ENCODE data around the gene SPTAN1. TPM values are rescaled to one million over a fixed set of nuclear protein-coding genes. Genes with fewer than 3 reads are reported as not detected.
"Not testable (repeated sequence)": the region's sequence is repeated elsewhere in the genome, so short reads cannot be mapped to it uniquely, and the experiment has no call there.

The SPTAN1 gene
- 208 and 237 TPM in 2 replicates for total RNA-seq

DNA sequence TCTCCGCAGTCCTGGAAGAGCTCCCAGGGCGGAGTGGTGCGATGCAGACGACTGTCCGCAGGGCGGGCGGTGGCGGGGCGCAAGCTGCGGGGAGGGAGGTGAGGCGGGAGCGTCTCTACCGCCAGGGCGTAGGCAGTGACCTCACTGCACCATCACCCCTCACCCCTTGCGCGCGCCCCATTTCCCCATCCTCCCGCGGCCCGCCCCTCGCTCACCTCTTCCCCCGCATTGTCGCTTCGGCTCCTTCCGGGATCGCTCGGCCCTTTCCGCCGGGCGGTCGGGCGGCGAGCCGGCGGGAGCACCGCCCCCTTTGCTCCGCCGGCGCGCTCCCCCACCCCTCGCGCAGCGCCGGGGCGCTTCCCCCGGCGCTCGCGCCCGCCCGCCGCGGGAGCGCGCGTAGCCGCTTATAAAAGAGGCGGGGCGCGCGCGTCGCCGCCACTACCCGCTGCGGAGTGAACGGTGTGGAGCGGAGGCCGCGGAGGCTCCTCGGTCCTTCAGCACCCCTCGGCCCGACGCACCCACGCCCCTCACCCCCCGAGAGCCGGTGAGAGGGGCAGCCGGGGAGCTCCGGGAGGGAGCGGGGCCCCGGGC is at the start of gene SPTAN1:
TSS of gene SPTAN1 (plus strand) at position 435 of the 591 bp plus-strand sequence. CDS start 14,154 bp downstream, outside the sequence.
- ChIA-PET CTCF (no interaction called here), POLR2A (interaction anchor here (0.5 to 3.1 kb wide), 25 partner anchors 9 to 1128 kb away, joined by 3 to 21 read pairs (median 5); partner anchors contain the start of genes CERCAM, GLE1, GOLGA2 and ODF2)
- peak within 1 kb of the TSS; percentile 90 for H3K4me3 Mint-ChIP-seq
- intact Hi-C loops (cut with micrococcal nuclease) = loop anchor here (1.0 to 10.0 kb wide), 8 partner anchors 47 to 477 kb away; partner anchors contain the start of genes CERCAM, GOLGA2, ODF2 and SET
- no peaks in the 10 kb centered on the region for H3K36me3 Mint-ChIP-seq (ENCODE audit: low read depth)
- DNase-seq = peak; percentile 94
- H3K9me3 Mint-ChIP-seq = no peaks in the 10 kb centered on the region
- no peaks in the 10 kb centered on the region for H3K27me3 Mint-ChIP-seq
- peak within 1 kb of the TSS; percentile 90 for H3K27ac Mint-ChIP-seq
- TF ChIP-seq, protein P1, sequence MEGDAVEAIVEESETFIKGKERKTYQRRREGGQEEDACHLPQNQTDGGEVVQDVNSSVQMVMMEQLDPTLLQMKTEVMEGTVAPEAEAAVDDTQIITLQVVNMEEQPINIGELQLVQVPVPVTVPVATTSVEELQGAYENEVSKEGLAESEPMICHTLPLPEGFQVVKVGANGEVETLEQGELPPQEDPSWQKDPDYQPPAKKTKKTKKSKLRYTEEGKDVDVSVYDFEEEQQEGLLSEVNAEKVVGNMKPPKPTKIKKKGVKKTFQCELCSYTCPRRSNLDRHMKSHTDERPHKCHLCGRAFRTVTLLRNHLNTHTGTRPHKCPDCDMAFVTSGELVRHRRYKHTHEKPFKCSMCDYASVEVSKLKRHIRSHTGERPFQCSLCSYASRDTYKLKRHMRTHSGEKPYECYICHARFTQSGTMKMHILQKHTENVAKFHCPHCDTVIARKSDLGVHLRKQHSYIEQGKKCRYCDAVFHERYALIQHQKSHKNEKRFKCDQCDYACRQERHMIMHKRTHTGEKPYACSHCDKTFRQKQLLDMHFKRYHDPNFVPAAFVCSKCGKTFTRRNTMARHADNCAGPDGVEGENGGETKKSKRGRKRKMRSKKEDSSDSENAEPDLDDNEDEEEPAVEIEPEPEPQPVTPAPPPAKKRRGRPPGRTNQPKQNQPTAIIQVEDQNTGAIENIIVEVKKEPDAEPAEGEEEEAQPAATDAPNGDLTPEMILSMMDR (IDR thresholded peaks at IDR 0.05) = no peak
- ATAC-seq (ENCODE audit: low read depth) = peak; percentile 92
- H3K4me1 Mint-ChIP-seq = peaks cover 22% of the 10 kb centered on the region

DNA sequence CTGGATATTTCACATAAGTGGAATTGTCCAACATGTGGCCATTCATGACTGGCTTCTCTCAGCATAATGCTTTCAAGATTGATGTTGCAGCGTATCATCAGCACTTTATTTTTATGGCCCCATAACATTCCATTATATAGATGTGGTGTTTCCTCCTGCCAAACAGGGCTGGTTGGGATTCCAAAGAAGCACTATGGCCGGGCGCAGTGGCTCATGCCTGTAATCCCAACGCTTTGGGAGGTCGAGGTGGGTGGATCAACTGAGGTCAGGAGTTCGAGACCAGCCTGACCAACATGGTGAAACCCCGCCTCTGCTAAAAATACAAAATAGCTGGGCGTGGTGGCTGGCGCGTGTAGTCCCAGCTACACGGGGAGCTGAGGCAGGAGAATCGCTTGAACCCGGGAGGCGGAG is 49.0 kb upstream of the SPTAN1 start:
- intact Hi-C loops (cut with micrococcal nuclease) = loop anchor here (5.0 kb wide), 1 partner anchor 436 kb away; the partner anchor contains the start of genes NAIF1 and SLC25A25
- H3K27me3 Mint-ChIP-seq; ATAC-seq (ENCODE audit: low read depth); POLR2A ChIA-PET; CTCF ChIA-PET; H3K9me3 Mint-ChIP-seq; DNase-seq; H3K27ac Mint-ChIP-seq: not testable (repeated sequence)
- H3K4me3 Mint-ChIP-seq = peak overlapping the region; percentile 99
- H3K4me1 Mint-ChIP-seq = peaks cover 19% of the 10 kb centered on the region
- H3K36me3 Mint-ChIP-seq (ENCODE audit: low read depth) = peaks cover 38% of the 10 kb centered on the region

DNA sequence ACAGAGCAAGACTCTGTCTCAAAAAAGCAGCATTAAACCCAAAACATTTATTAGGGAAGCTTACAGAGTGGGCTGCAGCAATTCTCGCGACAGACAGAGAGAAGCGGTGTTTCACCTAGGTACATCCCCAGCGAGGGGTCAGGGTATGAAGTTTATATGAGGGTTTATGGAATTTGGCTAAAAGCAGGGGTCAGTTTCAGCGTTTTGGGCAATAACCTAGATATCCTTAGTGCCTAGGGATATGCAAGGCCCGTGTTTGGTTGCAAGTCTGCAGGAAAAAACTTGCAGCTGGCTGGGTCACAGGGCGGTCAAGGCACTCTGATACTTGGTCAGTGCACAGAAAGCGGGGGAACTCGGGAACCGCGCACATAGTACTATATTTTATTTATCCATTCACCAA is 48.5 kb upstream of the SPTAN1 start:
- Mint-ChIP-seq H3K27ac (no peak overlapping the region), H3K27me3 (no peaks in the 10 kb centered on the region), H3K9me3 (no peaks in the 10 kb centered on the region), H3K4me3 (peak overlapping the region; percentile 99), H3K36me3 (ENCODE audit: low read depth) (peaks cover 38% of the 10 kb centered on the region), H3K4me1 (peaks cover 24% of the 10 kb centered on the region)
- ATAC-seq (ENCODE audit: low read depth) (no peak), DNase-seq (no peak)
- CTCF ChIA-PET = no interaction called here
- POLR2A ChIA-PET = no interaction called here
- TF ChIP-seq, protein P1 (IDR thresholded peaks at IDR 0.05) = no peak
- intact Hi-C loops (cut with micrococcal nuclease) = loop anchor here (1.0 to 5.0 kb wide), 7 partner anchors 48 to 437 kb away; partner anchors contain the start of genes COQ4, KYAT1, NAIF1 and ODF2

DNA sequence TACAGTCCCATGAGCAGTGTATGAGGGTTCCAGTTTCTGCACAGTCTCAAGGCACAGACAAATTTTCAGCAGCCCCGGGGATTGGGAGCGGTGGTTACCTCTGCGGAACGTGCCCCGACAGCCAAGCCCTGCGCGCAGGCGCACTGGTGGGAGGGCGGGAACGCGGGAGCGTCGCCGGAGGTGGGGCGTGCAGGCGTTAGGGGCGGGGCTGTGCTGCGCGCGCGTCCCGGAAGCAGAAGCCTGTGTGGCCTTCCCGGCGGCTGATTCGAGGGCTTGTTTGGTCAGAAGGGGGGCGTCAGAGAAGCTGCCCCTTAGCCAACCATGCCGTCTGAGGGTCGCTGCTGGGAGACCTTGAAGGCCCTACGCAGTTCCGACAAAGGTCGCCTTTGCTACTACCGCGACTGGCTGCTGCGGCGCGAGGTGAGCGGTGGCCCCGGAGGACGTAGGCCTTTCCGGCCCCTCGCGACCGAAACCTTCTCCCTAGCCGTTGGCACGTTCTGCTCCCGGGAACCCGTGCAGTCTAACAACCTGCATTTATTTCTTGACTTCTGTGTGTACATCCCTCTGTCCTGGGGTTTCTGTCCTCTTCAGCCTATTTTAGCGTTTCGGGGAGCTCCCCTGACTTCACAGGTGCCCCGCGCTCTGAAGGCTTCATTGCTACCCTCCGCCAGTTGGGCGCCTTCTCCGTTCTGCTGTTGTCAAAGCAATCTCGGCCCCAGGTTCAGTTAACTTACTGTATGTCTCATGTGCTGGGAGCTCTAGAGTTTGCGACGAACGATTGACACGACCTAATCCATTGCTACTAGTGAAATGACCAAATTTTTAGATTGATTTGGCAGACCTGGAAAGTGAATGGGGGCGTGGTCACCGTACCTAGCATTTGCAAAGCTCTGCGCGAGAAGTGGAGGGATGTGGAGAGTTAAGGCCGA is 47.6 kb upstream of the SPTAN1 start, which contains the start of gene GLE1:
TSS of gene GLE1 (plus strand) at position 235 of the 929 bp plus-strand sequence. CDS start at position 322, 87 bp downstream.
- DNase-seq = peak; percentile 99
- ATAC-seq (ENCODE audit: low read depth) = peak; percentile 95
- Mint-ChIP-seq H3K4me3 (peak within 1 kb of the TSS; percentile 99), H3K9me3 (no peaks in the 10 kb centered on the region), H3K36me3 (ENCODE audit: low read depth) (peaks cover 37% of the 10 kb centered on the region), H3K27ac (peak within 1 kb of the TSS; percentile 98), H3K27me3 (no peaks in the 10 kb centered on the region), H3K4me1 (peaks cover 24% of the 10 kb centered on the region)
- intact Hi-C loops (cut with micrococcal nuclease) = loop anchor here (1.0 to 5.0 kb wide), 10 partner anchors 48 to 437 kb away; partner anchors contain the start of genes COQ4, GOLGA2, KYAT1 and NAIF1
- ChIA-PET CTCF (no interaction called here), POLR2A (interaction anchor here (0.6 to 2.8 kb wide), 8 partner anchors 10 to 219 kb away, joined by 3 to 21 read pairs (median 7); partner anchors contain the start of genes CERCAM, ODF2, SPTAN1 and URM1)
- TF ChIP-seq, protein P1 (IDR thresholded peaks at IDR 0.05) = no peak

DNA sequence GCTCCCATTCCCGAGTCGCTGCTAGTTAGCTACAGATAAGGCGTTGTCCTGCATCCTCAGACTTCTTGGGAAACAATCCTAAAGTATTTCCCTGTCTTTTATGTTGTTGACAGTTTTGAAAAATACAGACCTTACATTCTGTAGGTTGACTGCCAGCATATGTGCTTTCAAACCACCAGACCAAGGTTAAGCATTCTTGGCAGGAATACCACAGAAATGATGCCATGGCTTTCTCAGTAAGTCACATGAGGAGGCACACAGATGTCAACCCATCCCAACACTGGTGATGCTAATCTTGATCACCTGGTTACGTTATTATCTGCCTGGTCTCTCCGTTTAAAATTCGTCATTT is 47.0 kb upstream of the SPTAN1 start:
- Mint-ChIP-seq H3K36me3 (ENCODE audit: low read depth) (peaks cover 35% of the 10 kb centered on the region), H3K4me1 (peaks cover 24% of the 10 kb centered on the region), H3K9me3 (no peaks in the 10 kb centered on the region), H3K27me3 (no peaks in the 10 kb centered on the region), H3K27ac (peak overlapping the region; percentile 98), H3K4me3 (peak overlapping the region; percentile 99)
- POLR2A ChIA-PET = interaction anchor here (0.6 to 2.8 kb wide), 6 partner anchors 11 to 197 kb away, joined by 3 to 21 read pairs (median 7); partner anchors contain the start of genes CERCAM, ODF2, SPTAN1 and URM1
- DNase-seq = no peak
- ATAC-seq (ENCODE audit: low read depth) = no peak
- TF ChIP-seq, protein P1 (IDR thresholded peaks at IDR 0.05) = no peak
- intact Hi-C loops (cut with micrococcal nuclease) = loop anchor here (1.0 to 5.0 kb wide), 6 partner anchors 47 to 375 kb away; partner anchors contain the start of genes COQ4, GOLGA2, KYAT1 and SPTAN1
- CTCF ChIA-PET = no interaction called here

DNA sequence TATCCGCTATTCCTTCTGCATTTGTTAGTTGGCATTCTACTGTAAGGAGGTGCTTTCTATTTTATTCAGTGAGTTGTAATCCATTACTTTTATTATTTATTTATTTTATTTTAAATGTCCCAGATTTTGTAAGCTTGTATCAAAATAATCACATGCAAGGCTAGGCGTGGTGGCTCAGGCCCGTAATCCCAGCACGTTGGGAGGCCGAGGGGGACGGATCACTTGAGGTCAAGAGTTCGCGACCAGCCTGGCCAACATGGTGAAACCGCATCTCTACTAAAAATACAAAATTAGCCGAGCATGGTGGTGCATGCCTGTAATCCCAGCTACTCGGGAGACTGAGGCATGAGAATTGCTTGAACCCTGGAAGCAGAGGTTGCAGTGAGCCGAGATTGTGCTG is 46.5 kb upstream of the SPTAN1 start:
- H3K9me3 Mint-ChIP-seq; DNase-seq; ATAC-seq (ENCODE audit: low read depth); H3K27me3 Mint-ChIP-seq; CTCF ChIA-PET: not testable (repeated sequence)
- Mint-ChIP-seq H3K27ac (peak overlapping the region; percentile 46), H3K36me3 (ENCODE audit: low read depth) (peaks cover 31% of the 10 kb centered on the region), H3K4me3 (peak overlapping the region; percentile 50), H3K4me1 (peaks cover 24% of the 10 kb centered on the region)
- POLR2A ChIA-PET = interaction anchor here (2.8 kb wide), 1 partner anchor 47 kb away, joined by 21 read pairs; the partner anchor contains the start of gene SPTAN1
- intact Hi-C loops (cut with micrococcal nuclease) = loop anchor here (1.0 to 5.0 kb wide), 6 partner anchors 46 to 375 kb away; partner anchors contain the start of genes COQ4, GOLGA2, KYAT1 and SPTAN1

Measured in activated B cell treated with CpG ODN at 0.5 μM for 24 hours (primary cell).